NK-92 treated with Interleukin-12 subunit alpha and Interleukin-12 subunit beta, amount 100 ng/mL, for 24 hours (cell line): Measurements from ENCODE around the gene ADGRE2.
"Not testable (repeated sequence)": the region's sequence is repeated elsewhere in the genome, so short reads cannot be mapped to it uniquely, and the experiment has no call there.

Experiments used
- DNase-seq: peaks from one replicate; lab custom pipeline; 2025; lab: John Stamatoyannopoulos, UW

ADGRE2 gene

GRCh38 chr19:14779151-14779550 is 791 bp upstream of the ADGRE2 start:
- DNase-seq, result no peak

DNA sequence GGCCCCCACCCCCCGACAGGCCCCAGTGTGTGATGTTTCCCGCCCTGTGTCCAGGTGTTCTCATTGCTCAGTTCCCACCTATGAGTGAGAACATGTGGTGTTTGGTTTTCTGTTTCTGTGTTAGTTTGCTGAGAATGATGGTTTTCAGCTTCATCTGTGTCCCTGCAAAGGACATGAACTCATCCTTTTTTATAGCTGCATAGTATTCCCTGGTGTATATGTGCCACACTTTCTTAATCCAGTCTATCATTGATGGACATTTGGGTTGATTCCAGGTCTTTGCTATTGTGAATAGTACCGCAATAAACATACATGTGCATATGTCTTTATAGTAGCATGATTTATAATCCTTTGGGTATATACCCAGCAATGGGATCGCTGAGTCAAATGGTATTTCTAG is 715 bp downstream of the ADGRE2 start:
- not testable (repeated sequence) for DNase-seq

GRCh38 chr19:14775869-14776586 is 2.3 kb downstream of the ADGRE2 start:
- no peak for DNase-seq

- DNase-seq, result not testable (repeated sequence)
Measured at GRCh38 chr19:14775326-14775725, 3.0 kb downstream of the ADGRE2 start.

GRCh38 chr19:14774373-14774772 is 4.0 kb downstream of the ADGRE2 start:
- DNase-seq, result no peak

DNA sequence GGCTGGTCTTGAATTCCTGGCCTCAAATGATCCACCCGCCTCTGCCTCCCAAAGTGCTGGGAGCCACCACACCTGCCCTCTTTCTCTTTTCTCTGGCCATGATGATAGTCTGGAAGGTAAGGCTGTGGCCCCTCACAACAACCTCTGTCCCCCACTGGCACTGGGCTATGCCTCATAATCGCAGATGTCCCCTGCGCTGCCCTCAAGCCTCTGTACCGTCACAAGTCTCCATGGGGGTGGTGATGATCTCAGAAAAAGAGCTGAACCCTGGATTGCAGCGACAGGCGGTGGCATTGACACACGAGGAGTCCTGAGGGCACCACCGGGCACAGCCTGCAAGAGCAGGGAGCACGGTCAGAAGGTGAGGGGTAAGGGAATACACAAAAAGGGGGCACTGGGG is 4.6 kb downstream of the ADGRE2 start:
- DNase-seq, result not testable (repeated sequence)

GRCh38 chr19:14772995-14773394 is 5.4 kb downstream of the ADGRE2 start:
- no peak for DNase-seq

DNA sequence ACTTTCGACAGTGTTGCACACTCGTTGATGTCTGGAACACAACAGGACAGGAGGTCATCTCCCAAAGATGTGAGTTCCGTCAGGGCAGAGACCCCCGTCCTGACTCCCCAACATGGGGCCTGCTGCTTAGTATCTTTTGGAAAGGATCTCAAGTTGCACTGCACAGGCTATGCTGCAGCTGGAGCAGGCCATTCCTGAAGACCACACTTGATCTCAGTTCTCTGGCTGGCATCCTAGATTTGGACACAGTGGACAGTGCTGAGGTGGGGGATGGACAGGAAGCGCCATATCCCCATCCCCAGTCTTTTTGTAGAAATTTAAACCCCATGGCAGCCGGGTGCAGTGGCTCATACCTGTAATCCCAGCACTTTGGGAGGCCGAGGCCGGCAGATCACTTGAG is 5.9 kb downstream of the ADGRE2 start:
- no peak for DNase-seq

DNA sequence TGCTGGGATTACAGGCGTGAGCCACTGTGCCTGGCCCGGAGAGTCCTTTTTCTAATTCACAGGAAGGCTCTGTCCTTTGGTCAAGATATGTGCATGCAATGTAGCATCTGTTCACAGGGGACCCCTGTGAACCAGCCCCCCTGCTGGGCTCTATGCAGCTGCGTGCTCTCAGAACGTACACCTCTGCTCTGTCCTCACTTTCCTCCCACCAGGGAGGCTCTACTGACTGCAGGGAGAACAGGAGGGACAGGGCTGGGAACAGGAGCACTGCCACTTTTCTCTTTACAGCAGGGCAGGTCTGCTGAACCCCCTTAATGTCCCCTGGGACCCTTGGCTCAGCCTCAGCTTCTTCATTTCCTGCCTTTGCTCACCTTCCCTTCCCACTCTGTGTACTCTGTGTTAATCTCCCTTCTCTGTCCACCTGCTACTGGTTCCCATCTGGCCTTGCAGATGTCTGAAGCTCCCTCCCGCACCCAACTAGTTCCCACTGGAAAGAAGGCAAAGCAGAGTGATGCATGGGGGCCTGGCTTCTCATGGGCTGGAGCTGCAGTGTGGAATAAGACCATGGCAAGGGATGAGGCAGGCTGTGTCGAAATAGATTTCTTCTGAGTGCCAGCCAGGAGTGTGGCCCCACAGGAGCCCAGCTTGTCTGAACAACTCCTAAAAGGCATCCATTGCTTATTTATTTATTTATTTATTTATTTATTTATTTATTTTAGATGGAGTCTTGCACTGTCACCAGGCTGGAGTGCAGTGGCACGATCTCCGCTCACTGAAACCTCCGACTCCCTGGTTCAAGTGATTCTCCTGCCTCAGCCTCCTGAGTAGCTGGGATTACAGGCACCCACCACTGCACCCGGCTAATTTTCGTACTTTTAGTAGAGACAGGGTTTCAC is 7.2 kb downstream of the ADGRE2 start:
- no peak for DNase-seq

GRCh38 chr19:14770136-14770535 is 8.2 kb downstream of the ADGRE2 start:
- DNase-seq, result no peak

GRCh38 chr19:14769201-14769600 is 9.2 kb downstream of the ADGRE2 start:
- DNase-seq, result no peak

- no peak for DNase-seq
Measured at GRCh38 chr19:14768001-14768400, 10.4 kb downstream of the ADGRE2 start.

DNA sequence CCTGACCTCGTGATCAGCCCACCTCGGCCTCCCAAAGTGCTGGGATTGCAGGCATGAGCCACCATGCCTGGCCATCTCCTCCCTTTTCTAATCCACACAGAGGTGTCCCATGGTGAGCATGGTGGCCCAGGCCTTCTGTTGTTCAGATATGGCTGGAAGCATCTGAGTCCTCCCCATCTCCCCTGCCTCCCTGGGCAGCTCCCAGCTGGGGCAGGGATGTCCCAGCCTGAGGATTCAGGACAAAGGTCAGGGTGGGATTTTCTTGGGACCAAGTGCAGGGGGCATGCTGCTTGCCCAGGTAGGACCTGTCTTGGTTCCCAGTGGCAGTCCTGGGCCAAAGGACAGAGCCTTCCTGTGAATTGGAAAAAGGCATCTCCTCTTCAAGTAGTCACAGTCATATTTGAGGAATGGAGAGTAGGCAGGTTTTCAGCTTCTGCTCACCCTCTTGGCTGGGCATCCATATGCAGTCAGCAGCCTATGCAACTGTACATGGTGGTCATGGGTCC is 10.8 kb downstream of the ADGRE2 start:
- no peak for DNase-seq

GRCh38 chr19:14765841-14766240 is 12.5 kb downstream of the ADGRE2 start:
- not testable (repeated sequence) for DNase-seq

DNA sequence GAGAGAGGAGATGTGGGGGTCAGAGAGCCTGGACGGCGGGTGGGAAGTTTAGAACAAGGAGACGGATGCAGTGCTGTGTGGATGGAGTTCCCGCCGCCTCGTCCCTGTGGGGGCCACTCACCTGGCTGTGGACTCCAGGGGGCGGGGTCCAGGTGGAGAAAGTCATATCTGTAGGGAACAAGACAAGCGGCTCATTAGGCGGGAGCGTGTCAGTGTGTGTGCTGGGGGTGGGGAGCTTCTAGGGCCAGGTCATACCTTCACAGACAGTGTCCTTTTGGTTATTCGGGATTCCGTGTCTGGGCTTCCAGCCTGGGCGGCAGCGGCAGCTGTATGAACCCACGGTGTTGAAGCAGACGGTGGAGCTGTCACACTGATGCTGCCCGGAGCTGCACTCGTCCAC is 13.0 kb downstream of the ADGRE2 start:
- DNase-seq, result not testable (repeated sequence)

DNA sequence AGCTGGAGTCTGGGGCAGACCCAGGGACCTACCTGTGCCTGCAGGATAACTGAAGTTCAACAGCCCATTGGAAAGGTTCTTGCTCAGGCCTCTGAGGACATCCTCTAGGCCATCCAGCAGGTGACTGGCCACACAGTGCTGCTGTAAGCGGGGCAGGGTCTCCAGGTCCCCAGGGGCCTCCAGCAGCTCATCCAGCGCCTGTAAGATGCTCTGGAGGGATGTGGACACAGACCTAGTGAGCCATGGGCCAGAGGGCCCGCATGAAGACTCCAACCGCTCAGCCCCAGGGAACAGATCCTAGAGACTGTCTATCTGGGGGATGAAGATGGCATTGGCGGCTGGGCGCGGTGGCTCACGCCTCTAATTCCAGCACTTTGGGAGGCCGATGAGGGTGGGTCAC is 14.0 kb downstream of the ADGRE2 start:
- no peak for DNase-seq

DNA sequence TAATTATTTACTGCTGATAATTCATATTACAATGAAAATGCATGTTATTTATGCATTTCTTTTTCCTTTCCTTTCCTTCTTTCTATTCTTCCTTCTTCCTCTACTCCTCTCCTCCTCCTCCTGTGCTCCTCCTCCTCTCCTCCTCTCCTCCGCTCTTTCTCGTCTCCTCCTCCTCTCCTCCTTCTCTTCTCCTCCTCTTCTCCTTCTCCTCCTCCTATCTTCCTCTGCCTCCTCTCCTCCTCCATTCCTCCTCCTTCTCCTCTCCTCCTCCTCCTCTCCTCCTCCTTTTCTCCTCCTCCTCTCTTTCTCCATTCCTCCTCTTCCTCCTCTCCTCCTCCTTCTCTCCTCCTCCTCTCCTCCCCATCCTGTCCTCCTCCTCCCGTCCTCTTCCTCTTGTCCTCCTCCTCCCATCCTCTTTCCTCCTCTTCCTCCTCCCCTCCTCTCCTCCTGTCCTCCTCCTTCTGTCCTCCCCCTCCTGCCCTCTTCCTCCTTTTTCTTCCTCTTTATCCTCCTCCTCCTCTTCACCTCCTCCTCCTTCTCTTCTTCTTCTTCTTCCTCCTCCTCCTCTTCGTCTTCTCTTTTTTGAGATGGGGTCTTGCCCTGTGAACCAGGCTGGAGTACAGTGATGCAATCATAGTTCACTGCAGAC is 14.7 kb downstream of the ADGRE2 start:
- DNase-seq, result no peak

DNA sequence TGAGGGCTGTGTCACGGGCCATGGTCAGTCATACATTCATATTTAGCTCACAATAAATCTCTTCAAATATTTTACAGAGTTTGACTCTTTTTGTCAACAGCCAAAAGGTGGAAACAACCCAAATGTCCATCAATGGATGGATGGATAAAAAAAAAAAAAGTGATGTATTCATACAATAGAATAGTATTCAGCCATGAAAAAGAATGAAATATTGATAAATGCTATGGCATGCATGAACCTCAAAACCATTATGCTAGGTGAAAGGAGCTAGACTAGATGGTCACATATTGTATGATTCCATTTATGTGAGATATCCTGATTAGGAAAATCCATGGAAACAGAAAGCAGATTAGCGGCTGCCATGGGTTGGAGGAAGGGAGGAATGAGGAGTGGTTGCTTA is 16.2 kb downstream of the ADGRE2 start:
- DNase-seq, result no peak

DNA sequence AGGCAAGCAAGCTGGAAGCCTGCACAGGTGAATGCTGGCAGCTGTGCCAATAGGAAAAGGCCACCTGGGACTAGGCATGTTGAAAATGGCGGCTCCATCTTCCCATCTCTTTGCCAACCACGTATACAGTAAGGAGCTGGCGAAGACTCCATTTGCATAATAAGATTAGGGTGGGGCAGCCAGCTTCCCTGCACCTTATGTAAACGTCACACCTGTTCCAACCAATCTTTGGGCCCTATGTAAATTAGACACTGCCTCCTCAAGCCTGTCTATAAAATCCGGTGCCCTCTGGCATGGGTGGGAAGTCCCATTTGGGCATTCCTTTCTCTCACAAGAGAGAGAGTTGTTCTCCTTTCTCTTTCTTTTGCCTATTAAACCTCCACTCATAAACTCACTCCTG is 16.8 kb downstream of the ADGRE2 start:
- no peak for DNase-seq

DNA sequence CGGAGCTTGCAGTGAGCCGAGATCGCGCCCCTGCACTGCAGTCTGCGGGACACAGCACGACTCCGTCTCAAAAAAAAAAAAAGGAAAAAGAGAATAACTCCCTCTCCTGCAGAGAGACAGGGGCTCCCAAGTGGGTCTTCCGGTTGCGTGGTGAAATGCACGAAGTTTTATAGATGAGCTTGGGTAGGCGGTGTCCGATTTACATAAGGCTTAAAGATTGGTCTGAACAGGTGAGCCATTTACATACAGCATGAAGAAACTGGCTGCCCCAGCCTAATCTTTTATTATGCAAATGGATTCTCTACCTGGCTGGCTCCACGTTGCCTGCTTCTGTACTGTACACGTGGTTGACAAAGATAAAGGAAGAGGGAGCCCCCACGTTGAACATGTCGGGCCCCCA is 19.5 kb downstream of the ADGRE2 start:
- DNase-seq, result no peak

DNA sequence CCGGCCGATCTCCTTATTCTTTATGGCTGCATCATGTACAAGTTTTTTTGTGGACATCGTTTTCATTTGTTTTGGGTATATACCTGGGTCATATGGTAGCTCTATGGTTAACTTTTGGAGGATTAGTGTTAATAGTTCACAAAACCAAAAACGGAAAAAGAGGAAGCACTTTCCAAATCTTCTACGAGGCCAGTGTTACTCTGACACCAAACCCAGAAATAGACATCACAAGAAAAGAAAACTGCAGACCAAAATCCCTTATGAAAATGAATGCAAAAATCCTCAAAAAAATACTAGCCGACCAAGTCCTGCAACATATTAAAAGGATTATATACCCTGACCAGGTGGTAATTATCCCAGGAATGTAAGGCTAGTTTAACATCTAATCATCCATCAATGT is 29.8 kb downstream of the ADGRE2 start:
- no peak for DNase-seq

DNA sequence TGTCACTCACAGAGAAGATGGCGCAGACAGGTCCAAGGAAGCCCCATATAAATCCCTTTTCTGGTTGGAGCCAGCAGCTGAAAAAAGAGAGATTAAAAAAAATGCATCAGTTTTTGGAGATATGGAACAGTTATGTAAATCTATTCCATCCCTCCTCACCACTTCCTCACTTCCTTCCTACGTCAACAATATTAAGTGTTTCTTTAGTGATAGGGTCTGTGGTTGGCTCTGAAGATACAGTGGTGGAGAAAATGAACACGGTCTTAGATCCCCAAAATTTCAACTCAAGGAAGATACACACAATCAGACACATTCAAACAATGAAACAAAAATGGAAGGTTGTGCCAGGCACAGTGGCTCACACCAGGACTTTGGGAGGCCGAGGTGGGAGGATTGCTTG is 31.5 kb downstream of the ADGRE2 start:
- no peak for DNase-seq

DNA sequence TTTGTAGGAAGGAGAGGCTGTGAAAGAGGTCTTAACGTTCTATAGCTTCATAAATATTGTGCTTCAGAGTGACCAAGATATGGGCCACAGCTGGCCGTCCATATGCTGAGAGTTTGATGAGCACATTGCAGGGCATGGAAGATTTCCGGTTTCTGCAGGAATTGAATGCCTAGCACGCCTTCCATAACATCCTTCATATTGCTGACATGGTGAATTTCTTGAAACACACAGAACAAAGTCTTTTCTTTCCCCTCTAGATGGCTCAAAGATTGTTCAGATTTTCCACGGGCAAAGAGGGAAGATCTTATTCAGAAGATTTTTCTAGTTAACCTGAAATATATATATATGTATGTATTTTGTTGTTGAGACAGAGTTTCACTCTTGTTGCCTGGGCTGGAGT is 42.4 kb downstream of the ADGRE2 start:
- no peak for DNase-seq
